Neural cell (in vitro differentiated cells): ENCODE results near the gene NRG2. TPM values are rescaled to one million over a fixed set of nuclear protein-coding genes. Genes with fewer than 3 reads are reported as not detected.

Experiments
- H2AFZ ChIP-seq: fragments of 200-600, 300-800 bp; sonication (generic), shearing (Covaris generic); 2 replicates; pipeline ENCODE4 v1.6.0; 2014; ENCODE audit warnings: low read depth, mild to moderate bottlenecking, antibody characterized with exemption, low read length, moderate library complexity
- H3F3A ChIP-seq: fragments of 200-600 bp; shearing (Covaris generic); 2 replicates; pipeline ENCODE4 v1.6.1; 2016; ENCODE audit warnings: mild to moderate bottlenecking, moderate library complexity, mixed read lengths, antibody characterized with exemption, low read length; ENCODE audit not compliant: insufficient read depth, poor library complexity, severe bottlenecking
- H3K27ac ChIP-seq: fragments of 200-600, 300-800 bp; sonication (generic), shearing (Covaris generic); 2 replicates; pipeline ENCODE4 v1.5.1; 2014; ENCODE audit warnings: mild to moderate bottlenecking, low read length, moderate library complexity
- H3K27me3 ChIP-seq: fragments of 300-800, 200-600 bp; sonication (generic), shearing (Covaris generic); 2 replicates; pipeline ENCODE4 v1.6.0; 2014; ENCODE audit warnings: mild to moderate bottlenecking, low read depth, low read length, moderate library complexity; ENCODE audit not compliant: insufficient read depth
- H3K36me3 ChIP-seq: fragments of 300-800, 200-600 bp; sonication (generic), shearing (Covaris generic); 2 replicates; pipeline ENCODE4 v1.5.1; 2014; ENCODE audit warnings: mild to moderate bottlenecking, antibody characterized with exemption, low read length, moderate library complexity; ENCODE audit not compliant: insufficient read depth
- H3K4me2 ChIP-seq: fragments of 300-800, 200-600 bp; sonication (generic), shearing (Covaris generic); 2 replicates; pipeline ENCODE4 v1.6.0; 2014; ENCODE audit warnings: mild to moderate bottlenecking, low read length
- H3K4me3 ChIP-seq: fragments of 300-800, 200-600 bp; sonication (generic), shearing (Covaris generic); 2 replicates; pipeline ENCODE4 v1.5.1; 2014; ENCODE audit warnings: mild to moderate bottlenecking, low read length, moderate library complexity
- H3K79me2 ChIP-seq: fragments of 200-600 bp; shearing (Covaris generic); replicated peaks from 2 replicates; pipeline ENCODE4 v1.6.0; 2014; ENCODE audit warnings: mild to moderate bottlenecking, low read length, moderate library complexity; ENCODE audit not compliant: insufficient read depth
- H3K9ac ChIP-seq: fragments of 300-800, 200-600 bp; sonication (generic), shearing (Covaris generic); 2 replicates; pipeline ENCODE4 v1.6.1; 2016; ENCODE audit warnings: mild to moderate bottlenecking, low read length, mixed read lengths
- H3K9me2 ChIP-seq: fragments of 200-600 bp; shearing (Covaris generic); 2 replicates; pipeline ENCODE4 v1.6.1; 2016; ENCODE audit warnings: mild to moderate bottlenecking, low read length, mixed read lengths; ENCODE audit not compliant: insufficient read depth
- H3K9me3 ChIP-seq: fragments of 200-600, 300-800 bp; sonication (generic), shearing (Covaris generic); 2 replicates; pipeline ENCODE4 v1.6.1; 2016; ENCODE audit warnings: mild to moderate bottlenecking, mixed run types, low read length, moderate library complexity, mixed read lengths
- H4K20me1 ChIP-seq: fragments of 200-600 bp; shearing (Covaris generic); 2 replicates; pipeline ENCODE4 v1.6.1; 2016; ENCODE audit warnings: mild to moderate bottlenecking, mixed run types; ENCODE audit not compliant: insufficient read depth
- EP300 ChIP-seq: fragments of 450-650 bp; conservative IDR thresholded peaks from 2 replicates; pipeline ENCODE4 v1.6.1; 2014; ENCODE audit warnings: antibody characterized with exemption, mild to moderate bottlenecking, moderate library complexity; ENCODE audit not compliant: poor library complexity, severe bottlenecking
- EZH2 ChIP-seq: fragments of 200-600, 300-800 bp; shearing (Covaris generic), sonication (generic); IDR thresholded peaks from 2 replicates; pipeline ENCODE4 v1.6.1; 2014; ENCODE audit warnings: antibody characterized with exemption, low read length, borderline replicate concordance, mild to moderate bottlenecking; ENCODE audit not compliant: insufficient read depth, poor library complexity, severe bottlenecking
- MXI1 ChIP-seq: fragments of 450-650 bp; conservative IDR thresholded peaks from 2 replicates; pipeline ENCODE4 v1.6.1; 2014; ENCODE audit warnings: antibody characterized with exemption, mild to moderate bottlenecking; ENCODE audit not compliant: poor library complexity, severe bottlenecking
- POLR2AphosphoS5 ChIP-seq: IDR thresholded peaks from 2 replicates; pipeline ENCODE4 v1.6.1; 2012
- RAD21 ChIP-seq: fragments of 450-650 bp; conservative IDR thresholded peaks from 2 replicates; pipeline ENCODE4 v1.6.1; 2014; ENCODE audit warnings: antibody characterized with exemption, mild to moderate bottlenecking, moderate library complexity
- SMC3 ChIP-seq: fragments of 450-650 bp; conservative IDR thresholded peaks from 2 replicates; pipeline ENCODE4 v1.6.1; 2014; ENCODE audit warnings: antibody characterized with exemption, mild to moderate bottlenecking, moderate library complexity; ENCODE audit not compliant: poor library complexity
- TAF1 ChIP-seq: IDR thresholded peaks from 2 replicates; pipeline ENCODE4 v1.6.1; 2012; ENCODE audit warnings: low read depth
- polyA plus RNA-seq: library from polyadenylated mRNA; depleted of rRNA; stranded (reverse); fragments of >200 nt; gene quantifications from 2 replicates; pipeline ENCODE4 v1.2.3, GENCODE V29; 2014
- TF ChIP-seq, protein P1 (sequence below): fragments of 450-650 bp; IDR thresholded peaks from 2 replicates; pipeline ENCODE4 v1.5.1; 2014; ENCODE audit warnings: antibody characterized with exemption, mild to moderate bottlenecking, moderate library complexity; ENCODE audit not compliant: poor library complexity, severe bottlenecking

The NRG2 gene
- polyA plus RNA-seq, 1 donor from 2014 or later, result 5.4 TPM

DNA sequence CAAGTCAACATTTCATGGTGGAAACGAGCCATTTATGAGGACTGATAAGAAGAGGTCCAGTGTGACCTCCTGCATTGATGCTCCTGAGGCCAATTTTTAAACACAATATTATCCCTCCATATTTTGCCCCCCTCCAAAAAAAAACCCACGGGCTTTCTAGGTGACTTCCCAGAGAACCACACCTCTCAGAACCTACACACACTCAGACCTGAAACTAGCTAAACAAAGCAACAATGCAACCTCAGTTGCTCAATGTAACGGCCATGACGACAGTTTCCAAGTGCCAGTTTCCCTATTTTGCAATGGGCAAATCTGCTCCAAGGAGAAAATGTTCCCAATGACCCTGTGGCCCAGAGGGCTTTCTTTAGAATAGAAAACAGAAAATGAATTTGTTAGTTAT, 3.5 kb downstream of the NRG2 start:
- no peak overlapping the region for H3K27ac ChIP-seq

DNA sequence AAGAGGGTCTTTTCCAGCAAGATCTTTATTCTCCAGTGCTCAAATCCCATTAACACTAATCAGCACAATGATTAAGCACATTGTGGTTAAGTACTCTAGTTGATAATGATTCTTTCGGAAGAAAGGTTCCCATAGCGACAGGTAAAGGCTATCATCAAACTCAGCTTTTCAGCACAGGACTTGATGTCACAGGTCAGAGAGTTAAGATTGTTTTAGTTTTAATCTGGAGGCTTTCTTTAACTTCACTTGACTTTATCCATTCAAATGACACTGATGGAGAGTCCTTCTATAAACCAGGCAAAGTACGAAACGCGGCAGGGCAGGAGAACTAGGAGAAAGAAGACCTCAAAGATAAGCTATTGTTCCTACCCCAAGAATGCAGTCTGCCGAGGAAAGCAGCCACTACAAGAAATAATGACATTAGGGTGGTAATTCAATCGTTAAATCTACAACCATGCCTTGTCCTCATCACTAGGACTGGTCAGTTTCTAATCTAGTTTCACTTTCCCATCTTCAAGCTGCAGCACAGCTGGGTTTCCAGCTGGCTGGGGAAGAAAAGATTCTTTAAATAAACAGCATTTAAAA, 4.6 kb downstream of the NRG2 start:
- Histone ChIP-seq H3K4me3 (peak overlapping the region; percentile 89), H3K27me3 (peaks cover 47% of the 10 kb centered on the region)

More for the DNA sequence above, 3.5 kb downstream of the NRG2 start:
- H3K4me3 ChIP-seq, result peak overlapping the region; percentile 89
- H3K79me2 ChIP-seq, result no peaks in the 10 kb centered on the region
- no peak overlapping the region for H2AFZ ChIP-seq
- no peak overlapping the region for H3K9ac ChIP-seq
- TF ChIP-seq EZH2, result no peak
- H3K27me3 ChIP-seq, result peaks cover 48% of the 10 kb centered on the region
- H3K4me2 ChIP-seq, result no peak overlapping the region
- no peaks in the 10 kb centered on the region for H3K9me3 ChIP-seq
- H3K9me2 ChIP-seq, result no peaks in the 10 kb centered on the region
- no peaks in the 10 kb centered on the region for H3F3A ChIP-seq
- H4K20me1 ChIP-seq, result no peaks in the 10 kb centered on the region
- H3K36me3 ChIP-seq, result no peaks in the 10 kb centered on the region

DNA sequence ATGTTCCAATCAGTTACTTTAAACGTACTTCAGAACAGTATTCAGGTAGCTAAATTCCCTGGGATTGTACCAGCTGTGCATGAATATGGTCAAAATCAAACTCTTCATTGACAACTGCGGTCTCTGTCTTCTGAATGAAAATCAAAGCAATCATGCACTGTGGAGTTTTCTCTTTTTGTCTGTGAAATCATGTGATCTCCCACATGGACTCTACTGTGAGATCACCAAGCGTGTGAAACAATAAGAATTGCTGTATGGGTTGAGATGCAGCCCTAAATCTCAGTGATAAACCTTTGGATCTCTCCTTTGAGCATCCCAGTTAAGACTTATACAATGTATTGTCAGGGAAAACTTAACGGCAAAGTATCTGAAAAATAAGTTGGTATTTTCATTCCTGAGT, 6.1 kb downstream of the NRG2 start:
- H4K20me1 ChIP-seq, result no peaks in the 10 kb centered on the region
- no peak overlapping the region for H3K27ac ChIP-seq
- no peak overlapping the region for H2AFZ ChIP-seq
- no peak overlapping the region for H3K4me3 ChIP-seq
- peaks cover 47% of the 10 kb centered on the region for H3K27me3 ChIP-seq
- H3K9me2 ChIP-seq, result no peaks in the 10 kb centered on the region
- H3K9ac ChIP-seq, result no peak overlapping the region
- no peaks in the 10 kb centered on the region for H3K9me3 ChIP-seq
- no peak overlapping the region for H3K4me2 ChIP-seq
- H3K79me2 ChIP-seq, result no peaks in the 10 kb centered on the region
- no peaks in the 10 kb centered on the region for H3F3A ChIP-seq
- no peaks in the 10 kb centered on the region for H3K36me3 ChIP-seq
- TF ChIP-seq RAD21 (no peak), TAF1 (no peak), EZH2 (no peak), MXI1 (no peak), SMC3 (no peak), POLR2AphosphoS5 (no peak)

More for the DNA sequence above, 4.6 kb downstream of the NRG2 start:
- H3F3A ChIP-seq, result no peaks in the 10 kb centered on the region
- H3K9ac ChIP-seq, result no peak overlapping the region
- H3K4me2 ChIP-seq, result no peak overlapping the region
- H2AFZ ChIP-seq, result no peak overlapping the region
- TF ChIP-seq, protein P1, sequence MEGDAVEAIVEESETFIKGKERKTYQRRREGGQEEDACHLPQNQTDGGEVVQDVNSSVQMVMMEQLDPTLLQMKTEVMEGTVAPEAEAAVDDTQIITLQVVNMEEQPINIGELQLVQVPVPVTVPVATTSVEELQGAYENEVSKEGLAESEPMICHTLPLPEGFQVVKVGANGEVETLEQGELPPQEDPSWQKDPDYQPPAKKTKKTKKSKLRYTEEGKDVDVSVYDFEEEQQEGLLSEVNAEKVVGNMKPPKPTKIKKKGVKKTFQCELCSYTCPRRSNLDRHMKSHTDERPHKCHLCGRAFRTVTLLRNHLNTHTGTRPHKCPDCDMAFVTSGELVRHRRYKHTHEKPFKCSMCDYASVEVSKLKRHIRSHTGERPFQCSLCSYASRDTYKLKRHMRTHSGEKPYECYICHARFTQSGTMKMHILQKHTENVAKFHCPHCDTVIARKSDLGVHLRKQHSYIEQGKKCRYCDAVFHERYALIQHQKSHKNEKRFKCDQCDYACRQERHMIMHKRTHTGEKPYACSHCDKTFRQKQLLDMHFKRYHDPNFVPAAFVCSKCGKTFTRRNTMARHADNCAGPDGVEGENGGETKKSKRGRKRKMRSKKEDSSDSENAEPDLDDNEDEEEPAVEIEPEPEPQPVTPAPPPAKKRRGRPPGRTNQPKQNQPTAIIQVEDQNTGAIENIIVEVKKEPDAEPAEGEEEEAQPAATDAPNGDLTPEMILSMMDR, result no peak
- TF ChIP-seq EZH2 (no peak), TAF1 (no peak), POLR2AphosphoS5 (no peak), SMC3 (no peak), EP300 (no peak)
- no peak overlapping the region for H3K27ac ChIP-seq
- no peaks in the 10 kb centered on the region for H3K36me3 ChIP-seq
- no peaks in the 10 kb centered on the region for H3K79me2 ChIP-seq
- no peaks in the 10 kb centered on the region for H3K9me3 ChIP-seq
- no peaks in the 10 kb centered on the region for H4K20me1 ChIP-seq
- no peaks in the 10 kb centered on the region for H3K9me2 ChIP-seq
